ENCODE measurements around the gene SLC34A1. TPM values are rescaled to one million over a fixed set of nuclear protein-coding genes. Genes with fewer than 3 reads are reported as not detected.
A peak's percentile ranks its signal among the peaks of the same experiment; 100 is the strongest.

SLC34A1 gene
- total and polyA plus RNA-seq, 2 donors (not counting 1 experiment from before 2014, with no cell fraction given) = 0.06 TPM; not detected in 1

DNA sequence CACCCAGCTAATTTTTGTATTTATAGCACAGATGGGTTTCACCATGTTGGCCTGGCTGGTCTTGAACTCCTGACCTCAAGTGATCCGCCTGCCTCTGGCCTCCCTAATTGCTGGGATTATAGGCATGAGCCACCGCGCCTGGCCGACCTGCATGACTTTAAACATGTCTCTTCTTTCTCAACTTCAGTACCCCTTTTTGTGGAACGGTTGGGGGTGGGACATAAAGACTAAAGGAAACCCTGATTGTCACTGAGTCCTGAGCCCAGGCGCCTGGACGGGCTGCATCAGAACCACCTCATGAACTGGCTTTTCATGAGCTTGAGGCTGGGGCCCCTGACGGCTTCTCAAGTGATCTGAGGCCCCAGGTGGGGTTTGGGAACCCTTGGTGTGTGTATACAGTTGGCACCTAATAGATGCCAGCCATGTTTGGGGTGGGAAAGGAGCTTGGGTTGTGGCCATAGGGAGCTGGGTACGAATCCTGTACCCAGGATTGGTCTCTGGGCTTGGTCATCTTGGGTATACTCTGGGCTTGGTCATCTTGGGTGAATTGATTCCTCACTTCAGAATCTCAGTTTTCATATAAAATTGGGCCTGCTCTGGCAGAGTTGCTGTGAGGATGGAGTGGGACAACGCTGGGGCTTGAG lies 44.5 kb downstream of the SLC34A1 start:
- no peak for DNase-seq
- Histone ChIP-seq H2AFZ (ENCODE audit: insufficient read depth, low read depth, low read length, poor library complexity, severe bottlenecking) (no peak overlapping the region), H3K9ac (ENCODE audit: low read length) (peak overlapping the region; percentile 82), H3K27ac (ENCODE audit: low read length in 2 of 2) (peak overlapping the region; percentile 77 to 96), H3K4me2 (replicated peaks; ENCODE audit: low read depth, low read length, poor library complexity, severe bottlenecking) (peak overlapping the region; percentile 90), H3K4me1 (ENCODE audit: control insufficient read depth in 2 of 2, insufficient read depth in 2 of 2, low read length in 2 of 2) (peaks cover 71 to 76% of the 10 kb centered on the region in 2 donors), H3K36me3 (replicated peaks in 1 of 2; ENCODE audit: control extremely low read depth in 1 of 2, control insufficient read depth in 1 of 2, extremely low read depth in 1 of 2, insufficient read depth in 2 of 2, low read length in 1 of 2) (peaks cover 0 to 50% of the 10 kb centered on the region in 2 experiments), H3K4me3 (ENCODE audit: control extremely low read depth in 1 of 5, extremely low read depth in 1 of 5, insufficient read depth in 1 of 5, low read depth in 2 of 5, low read length in 4 of 5) (peak overlapping the region; percentile 35 to 81 (median 74)), H4K20me1 (ENCODE audit: control insufficient read depth, insufficient read depth, low read length, poor library complexity, severe bottlenecking) (peaks cover 60% of the 10 kb centered on the region), H3K9me3 (ENCODE audit: control extremely low read depth in 1 of 3, control insufficient read depth in 2 of 3, insufficient read depth in 1 of 3, low read length in 2 of 3) (no peaks in the 10 kb centered on the region), H3K79me2 (ENCODE audit: control insufficient read depth, insufficient read depth, low read length) (peaks cover 52% of the 10 kb centered on the region), H3K27me3 (replicated peaks in 1 of 4; ENCODE audit: control extremely low read depth in 1 of 4, control insufficient read depth in 3 of 4, insufficient read depth in 4 of 4, low read length in 3 of 4) (no peaks in the 10 kb centered on the region)
- no peak for TF ChIP-seq EZH2 (IDR thresholded peaks at IDR 0.05; ENCODE audit: borderline replicate concordance, insufficient read depth, low read depth, low read length, poor library complexity, severe bottlenecking)
- 41% methylated on average over 5 of the region's 10 CpGs for WGBS (ENCODE audit: insufficient coverage)
- CTCF ChIA-PET = interaction anchor here (1.1 to 12.4 kb wide), 5 partner anchors 15 to 72 kb away, joined by 3 to 152 read pairs (median 137); partner anchors contain the start of gene PRR7
- intact Hi-C loops (cut with micrococcal nuclease) = loop anchor here (5.0 kb wide), 1 partner anchor 886 kb away; no protein-coding TSS in a partner anchor
- Mint-ChIP-seq H3K4me3 (peak overlapping the region; percentile 94), H3K27me3 (no peaks in the 10 kb centered on the region), H3K9me3 (ENCODE audit: insufficient read depth) (no peaks in the 10 kb centered on the region), H3K27ac (peak overlapping the region; percentile 97), H3K4me1 (peaks cover 71% of the 10 kb centered on the region)
- POLR2A ChIA-PET = interaction anchor here (0.7 to 6.8 kb wide), 5 partner anchors 9 to 176 kb away, joined by 3 to 103 read pairs (median 30); partner anchors contain the start of gene PRR7
- ATAC-seq (ENCODE audit: low read depth) = no peak

DNA sequence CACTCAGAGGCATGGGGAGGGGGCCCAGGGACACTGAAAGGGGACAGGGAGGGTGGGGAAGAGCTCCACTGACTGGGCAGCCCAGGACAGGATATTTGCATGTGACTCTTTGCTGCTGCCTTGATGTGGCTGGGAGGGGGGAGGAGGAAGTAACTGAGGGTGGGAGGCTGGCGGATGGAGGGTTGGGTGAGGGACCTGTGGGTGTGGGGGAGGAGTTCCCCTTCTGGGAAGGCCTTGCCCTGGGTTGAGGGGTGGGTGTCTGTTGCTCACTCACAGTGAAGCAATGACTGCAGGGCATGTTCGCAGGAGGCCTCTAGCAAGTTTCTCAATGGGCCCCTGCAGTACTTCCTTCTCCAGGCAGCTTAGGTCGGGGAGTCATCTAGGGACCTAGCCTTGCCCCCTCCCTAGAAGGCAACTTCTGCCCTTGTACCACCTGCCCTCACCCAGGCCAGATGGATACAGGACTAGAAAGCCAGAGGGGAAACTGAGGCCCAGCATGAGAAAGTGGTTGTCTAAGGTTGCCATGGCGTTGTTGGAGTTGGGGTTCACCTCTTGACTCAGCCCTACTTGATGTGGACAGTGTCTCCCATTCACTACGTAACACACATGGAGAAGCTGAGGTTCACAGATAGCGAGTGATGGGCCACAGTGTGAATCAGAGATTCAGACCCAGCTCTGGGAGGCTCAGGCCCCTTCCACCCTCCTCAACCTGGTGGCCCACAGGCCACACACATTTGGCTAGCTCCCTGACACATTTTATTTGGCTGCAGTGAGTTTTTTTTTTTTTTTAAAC lies 45.2 kb downstream of the SLC34A1 start:
- Mint-ChIP-seq H3K4me3 (peak overlapping the region; percentile 94), H3K4me1 (peaks cover 75% of the 10 kb centered on the region), H3K27me3 (no peaks in the 10 kb centered on the region), H3K27ac (peak overlapping the region; percentile 97), H3K9me3 (ENCODE audit: insufficient read depth) (no peaks in the 10 kb centered on the region)
- peak overlapping the region; percentile 82 for H3K9ac ChIP-seq (ENCODE audit: low read length)
- peak; percentile 82 for DNase-seq
- peaks cover 0 to 57% of the 10 kb centered on the region in 2 experiments for H3K36me3 ChIP-seq (replicated peaks in 1 of 2; ENCODE audit: control extremely low read depth in 1 of 2, control insufficient read depth in 1 of 2, extremely low read depth in 1 of 2, insufficient read depth in 2 of 2, low read length in 1 of 2)
- ChIA-PET CTCF (interaction anchor here (0.7 to 12.4 kb wide), 5 partner anchors 14 to 77 kb away, joined by 3 to 152 read pairs (median 137); partner anchors contain the start of gene PRR7), POLR2A (interaction anchor here (0.7 to 6.8 kb wide), 6 partner anchors 8 to 175 kb away, joined by 3 to 103 read pairs (median 18); partner anchors contain the start of gene PRR7)
- H3K4me3 ChIP-seq (ENCODE audit: control extremely low read depth in 1 of 5, extremely low read depth in 1 of 5, insufficient read depth in 1 of 5, low read depth in 2 of 5, low read length in 4 of 5) = peak overlapping the region; percentile 35 to 81 (median 74)
- peaks cover 67% of the 10 kb centered on the region for H4K20me1 ChIP-seq (ENCODE audit: control insufficient read depth, insufficient read depth, low read length, poor library complexity, severe bottlenecking)
- 27% methylated on average over 5 of the region's 6 CpGs for WGBS (ENCODE audit: insufficient coverage)
- H3K27me3 ChIP-seq (replicated peaks in 1 of 4; ENCODE audit: control extremely low read depth in 1 of 4, control insufficient read depth in 3 of 4, insufficient read depth in 4 of 4, low read length in 3 of 4) = no peaks in the 10 kb centered on the region
- no peak overlapping the region for H2AFZ ChIP-seq (ENCODE audit: insufficient read depth, low read depth, low read length, poor library complexity, severe bottlenecking)
- intact Hi-C loops (cut with micrococcal nuclease) = loop anchor here (5.0 kb wide), 1 partner anchor 887 kb away; no protein-coding TSS in a partner anchor
- peak; percentile 6 for ATAC-seq (ENCODE audit: low read depth)
- H3K9me3 ChIP-seq (ENCODE audit: control extremely low read depth in 1 of 3, control insufficient read depth in 2 of 3, insufficient read depth in 1 of 3, low read length in 2 of 3) = no peaks in the 10 kb centered on the region
- H3K27ac ChIP-seq (ENCODE audit: low read length in 2 of 2) = peak overlapping the region; percentile 92 to 96
- peaks cover 60% of the 10 kb centered on the region for H3K79me2 ChIP-seq (ENCODE audit: control insufficient read depth, insufficient read depth, low read length)
- TF ChIP-seq, protein P1, sequence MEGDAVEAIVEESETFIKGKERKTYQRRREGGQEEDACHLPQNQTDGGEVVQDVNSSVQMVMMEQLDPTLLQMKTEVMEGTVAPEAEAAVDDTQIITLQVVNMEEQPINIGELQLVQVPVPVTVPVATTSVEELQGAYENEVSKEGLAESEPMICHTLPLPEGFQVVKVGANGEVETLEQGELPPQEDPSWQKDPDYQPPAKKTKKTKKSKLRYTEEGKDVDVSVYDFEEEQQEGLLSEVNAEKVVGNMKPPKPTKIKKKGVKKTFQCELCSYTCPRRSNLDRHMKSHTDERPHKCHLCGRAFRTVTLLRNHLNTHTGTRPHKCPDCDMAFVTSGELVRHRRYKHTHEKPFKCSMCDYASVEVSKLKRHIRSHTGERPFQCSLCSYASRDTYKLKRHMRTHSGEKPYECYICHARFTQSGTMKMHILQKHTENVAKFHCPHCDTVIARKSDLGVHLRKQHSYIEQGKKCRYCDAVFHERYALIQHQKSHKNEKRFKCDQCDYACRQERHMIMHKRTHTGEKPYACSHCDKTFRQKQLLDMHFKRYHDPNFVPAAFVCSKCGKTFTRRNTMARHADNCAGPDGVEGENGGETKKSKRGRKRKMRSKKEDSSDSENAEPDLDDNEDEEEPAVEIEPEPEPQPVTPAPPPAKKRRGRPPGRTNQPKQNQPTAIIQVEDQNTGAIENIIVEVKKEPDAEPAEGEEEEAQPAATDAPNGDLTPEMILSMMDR (IDR thresholded peaks at IDR 0.05) = no peak
- TF ChIP-seq EZH2 (IDR thresholded peaks at IDR 0.05; ENCODE audit: borderline replicate concordance, insufficient read depth, low read depth, low read length, poor library complexity, severe bottlenecking) = no peak
- peak overlapping the region; percentile 90 for H3K4me2 ChIP-seq (replicated peaks; ENCODE audit: low read depth, low read length, poor library complexity, severe bottlenecking)
- peaks cover 71 to 84% of the 10 kb centered on the region in 2 donors for H3K4me1 ChIP-seq (ENCODE audit: control insufficient read depth in 2 of 2, insufficient read depth in 2 of 2, low read length in 2 of 2)
